ENCODE results near the gene GTF2IRD2.
"Not testable (repeated sequence)": the region's sequence is repeated elsewhere in the genome, so short reads cannot be mapped to it uniquely, and the experiment has no call there.

The GTF2IRD2 gene

DNA sequence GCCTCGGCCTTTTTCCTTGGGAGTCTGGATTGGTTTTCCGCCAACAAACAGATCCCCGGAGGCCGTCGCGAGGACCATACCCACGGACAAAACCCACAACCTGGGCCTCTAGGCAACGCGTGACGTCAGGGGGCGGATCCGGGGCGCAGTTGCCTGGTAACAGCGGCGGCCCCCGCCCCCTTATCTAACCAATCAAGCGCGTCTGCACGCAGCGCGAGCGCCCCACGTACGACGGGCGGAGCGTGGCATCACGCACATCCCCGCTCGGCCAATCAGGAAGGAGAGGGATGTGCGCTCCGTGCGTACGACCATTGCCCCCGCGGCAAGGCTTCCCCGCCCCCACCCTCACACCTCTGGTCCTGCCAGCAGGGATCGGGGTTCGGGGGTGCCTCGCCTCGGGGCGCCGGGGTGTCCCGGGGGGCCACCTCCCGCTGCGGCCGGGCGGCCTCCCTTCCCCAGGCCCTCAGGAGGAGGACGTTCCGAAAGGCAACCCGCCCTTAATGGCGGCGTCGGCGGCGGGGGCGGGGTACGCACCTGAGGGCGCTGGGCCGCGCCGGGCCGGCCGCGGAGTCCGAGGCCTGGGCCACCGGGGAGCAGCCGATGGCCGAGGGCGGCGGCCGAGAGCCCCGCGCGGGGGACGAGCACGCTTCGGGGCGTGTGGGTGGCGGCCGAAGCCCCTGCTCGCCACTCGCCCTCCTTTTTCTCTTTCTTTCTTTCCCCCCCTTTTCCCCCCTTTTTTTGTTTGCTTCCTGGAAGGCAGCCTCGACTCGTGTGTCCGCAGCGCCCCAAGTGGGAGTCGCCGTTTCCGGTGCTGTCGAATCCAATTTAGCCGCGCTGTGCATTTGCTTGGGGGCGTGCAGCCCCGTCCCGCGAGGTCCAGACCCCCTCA lies at the start of gene GTF2IRD2:
Gene GTF2IRD2, minus strand, starts transcription at position 773 of the 889 bp plus-strand sequence. CDS start 15,227 bp downstream, outside the sequence.
- DNase-seq, result not testable (repeated sequence)

DNA sequence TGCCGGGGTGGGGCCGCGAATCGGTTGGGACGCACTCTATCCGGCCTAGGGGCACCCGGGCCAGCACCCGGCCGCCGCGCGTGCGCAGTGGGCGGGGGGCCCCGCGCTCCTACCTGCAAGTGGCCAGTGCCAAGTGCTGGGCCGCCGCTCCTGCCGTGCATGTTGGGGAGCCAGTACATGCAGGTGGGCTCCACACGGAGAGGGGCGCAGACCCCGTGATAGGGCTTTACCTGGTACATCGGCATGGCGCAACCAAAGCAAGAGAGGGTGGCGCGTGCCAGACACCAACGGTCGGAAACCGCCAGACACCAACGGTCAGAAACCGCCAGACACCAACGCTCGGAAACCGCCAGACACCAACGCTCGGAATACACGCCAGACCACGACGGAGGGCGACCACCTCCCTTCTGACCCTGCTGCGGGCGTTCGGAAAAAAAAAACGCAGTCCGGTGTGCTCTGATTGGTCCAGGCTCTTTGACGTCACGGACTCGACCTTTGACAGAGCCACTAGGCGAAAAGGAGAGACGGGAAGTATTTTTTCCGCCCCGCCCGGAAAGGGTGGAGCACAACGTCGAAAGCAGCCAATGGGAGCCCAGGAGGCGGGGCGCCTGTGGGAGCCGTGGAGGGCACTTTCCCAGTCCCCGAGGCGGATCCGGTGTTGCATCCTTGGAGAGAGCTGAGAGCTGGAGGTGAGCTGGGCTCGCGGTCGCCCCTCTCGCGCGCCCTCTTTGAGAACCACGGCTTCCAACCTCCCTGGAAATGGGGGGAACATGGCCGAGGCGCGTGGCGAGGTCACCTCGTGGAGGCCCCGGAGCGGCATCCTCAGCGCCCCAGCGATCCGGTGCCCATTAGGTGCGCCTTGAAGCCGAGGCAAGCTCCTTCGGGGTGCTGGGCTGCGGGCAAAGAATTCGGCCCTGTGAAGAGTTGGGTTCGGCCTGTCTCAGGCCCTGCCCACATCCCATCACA lies 39.0 kb upstream of the GTF2IRD2 start:
- peak; percentile 85 for DNase-seq

DNA sequence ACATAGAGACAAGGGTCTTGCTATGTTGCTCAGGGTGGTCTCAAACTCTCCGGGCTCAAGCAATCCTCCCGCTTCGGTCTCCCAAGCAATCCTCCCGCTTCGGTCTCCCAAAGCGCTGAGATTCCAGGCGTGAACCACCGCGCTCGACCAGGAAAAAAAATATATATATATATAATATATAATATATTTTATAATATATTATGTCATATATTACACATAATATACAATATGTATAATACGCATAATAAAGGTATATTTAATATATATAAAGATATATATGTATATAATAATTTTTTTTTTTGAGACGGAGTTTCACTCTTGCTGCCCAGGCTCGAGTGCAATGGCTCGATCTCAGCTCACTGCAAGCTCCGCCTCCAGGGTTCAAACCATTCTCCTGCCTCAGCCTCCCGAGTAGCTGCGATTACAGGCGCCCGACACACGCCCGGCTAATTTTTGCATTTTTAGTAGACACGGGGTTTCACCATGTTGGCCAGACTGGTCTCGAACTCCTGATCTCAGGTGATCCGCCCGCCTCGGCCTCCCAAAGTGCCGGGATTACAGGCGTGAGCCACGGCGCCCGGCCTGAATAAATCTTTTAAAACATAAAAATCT lies 38.2 kb upstream of the GTF2IRD2 start:
- not testable (repeated sequence) for DNase-seq

DNA sequence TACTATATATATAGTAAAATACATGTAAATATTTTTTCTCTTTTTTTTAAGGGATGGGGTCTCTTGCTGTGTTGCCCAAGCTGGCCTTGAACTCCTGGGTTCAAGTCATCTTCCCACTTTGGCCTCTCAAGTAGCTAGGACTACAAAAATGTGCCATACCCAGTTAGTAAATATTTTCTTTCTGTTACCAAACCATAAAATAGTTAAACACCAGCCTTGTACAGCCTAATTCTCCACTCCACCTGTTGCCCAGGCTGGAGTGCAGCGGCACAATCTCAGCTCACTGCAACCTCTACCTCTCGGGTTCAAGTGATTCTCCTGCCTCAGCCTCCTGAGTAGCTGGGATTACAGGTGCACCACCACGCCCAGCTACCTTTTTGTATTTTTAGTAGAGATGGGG lies 33.9 kb upstream of the GTF2IRD2 start:
- DNase-seq, result not testable (repeated sequence)

DNA sequence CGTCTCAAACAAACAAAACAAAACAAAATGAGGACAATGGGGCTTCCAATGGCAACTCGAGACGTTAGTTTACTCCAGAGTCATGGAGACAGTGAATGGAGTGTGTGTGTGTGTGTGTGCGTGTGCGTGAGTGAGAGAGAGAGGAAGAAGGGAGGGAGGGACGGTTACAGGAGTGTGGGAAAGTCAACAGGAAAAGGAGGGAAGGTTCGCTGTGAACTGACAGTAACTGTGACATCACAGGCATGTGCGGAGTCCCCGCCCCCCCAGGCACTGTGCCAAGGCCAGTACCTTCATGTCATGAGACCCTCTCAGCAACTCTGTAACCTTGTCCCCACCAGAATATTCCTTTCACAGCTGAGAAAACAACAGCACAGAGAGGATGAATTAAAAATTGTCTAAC lies 30.7 kb upstream of the GTF2IRD2 start:
- DNase-seq, result not testable (repeated sequence)

DNA sequence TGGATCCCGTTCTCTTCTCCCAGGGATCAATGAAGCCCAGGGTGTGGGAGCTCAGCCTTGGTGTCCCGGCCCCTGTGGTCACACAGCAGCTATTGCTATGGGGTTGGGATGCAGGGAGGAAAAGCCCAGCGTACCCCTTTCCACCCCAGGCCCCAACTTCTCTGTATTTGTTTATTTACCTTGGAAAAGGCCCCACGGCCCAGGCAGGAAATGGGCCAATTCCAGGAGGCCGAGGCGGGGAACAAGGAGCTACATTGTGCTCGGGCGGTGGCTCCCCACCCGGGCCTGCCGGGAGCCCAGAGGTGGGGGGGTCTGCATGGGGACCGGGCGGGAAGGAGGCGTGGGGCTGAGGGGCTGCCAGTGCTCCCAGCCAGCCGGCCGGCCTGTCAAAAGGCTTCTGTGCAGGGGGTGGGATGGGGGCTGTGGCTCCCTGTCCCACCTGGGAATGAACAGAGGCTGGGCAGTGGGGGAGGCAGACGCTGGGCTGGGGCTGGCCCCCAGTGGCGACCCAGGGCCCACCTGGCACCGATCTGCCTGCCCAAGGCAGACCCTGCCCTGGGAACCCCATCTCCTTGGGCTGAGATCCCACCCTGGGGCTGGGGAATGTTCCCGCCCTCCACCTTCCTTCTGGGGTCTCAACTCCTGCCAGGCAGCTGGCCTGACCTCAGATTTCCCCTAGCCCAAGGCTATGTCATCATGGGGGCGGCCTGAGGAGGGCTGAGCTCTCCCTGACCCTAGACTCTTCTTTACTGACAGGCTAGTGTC lies 23.5 kb upstream of the GTF2IRD2 start:
- DNase-seq, result not testable (repeated sequence)

DNA sequence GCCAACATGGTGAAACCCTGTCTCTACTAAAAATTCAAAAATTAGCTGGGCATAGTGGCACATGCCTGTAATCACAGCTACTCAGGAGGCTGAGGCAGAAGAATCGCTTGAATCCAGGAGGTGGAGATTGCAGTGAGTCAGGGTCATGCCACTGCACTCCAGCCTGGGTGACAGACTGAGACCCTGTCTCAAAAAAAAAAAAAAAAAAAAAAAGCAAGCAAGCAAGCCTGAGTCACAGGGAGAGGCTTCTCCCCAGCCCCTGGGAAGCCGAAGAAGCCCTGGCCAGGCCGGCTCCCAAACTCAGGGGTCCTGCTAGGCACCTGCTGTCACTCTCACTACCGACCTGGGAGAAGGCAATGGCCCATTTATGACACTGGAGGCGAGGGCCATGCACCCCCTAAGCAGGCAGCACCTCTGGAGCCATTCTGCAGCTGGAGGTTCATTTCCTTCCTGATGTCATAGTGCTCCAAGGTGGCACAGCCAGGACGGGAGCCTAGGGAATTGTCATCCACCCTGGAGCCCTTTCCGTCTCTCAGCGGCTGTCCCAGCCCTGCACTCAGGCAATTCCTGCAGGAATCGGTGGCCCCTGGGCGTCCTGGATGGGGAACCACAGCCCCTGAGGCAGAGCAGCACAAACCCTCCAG lies 22.8 kb upstream of the GTF2IRD2 start:
- DNase-seq, result not testable (repeated sequence)

DNA sequence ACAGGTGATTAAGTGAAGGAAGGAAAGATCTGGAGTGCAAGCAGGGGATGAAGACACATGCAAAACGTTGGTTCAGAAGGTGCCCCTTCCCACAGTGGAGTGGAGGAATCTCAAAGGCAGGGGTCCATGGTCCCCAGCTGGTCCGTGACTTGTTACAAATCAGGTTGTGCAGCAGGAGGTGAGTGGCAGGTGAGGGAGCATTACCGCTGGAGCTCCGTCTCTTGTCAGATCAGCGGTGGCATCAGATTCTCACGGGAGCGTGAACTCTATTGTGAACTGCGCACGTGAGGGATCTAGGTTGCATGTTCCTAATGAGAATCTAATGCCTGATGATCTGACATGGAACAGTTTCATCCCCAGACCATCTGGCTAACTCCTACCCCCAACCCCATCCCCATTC lies 21.1 kb upstream of the GTF2IRD2 start:
- not testable (repeated sequence) for DNase-seq

DNA sequence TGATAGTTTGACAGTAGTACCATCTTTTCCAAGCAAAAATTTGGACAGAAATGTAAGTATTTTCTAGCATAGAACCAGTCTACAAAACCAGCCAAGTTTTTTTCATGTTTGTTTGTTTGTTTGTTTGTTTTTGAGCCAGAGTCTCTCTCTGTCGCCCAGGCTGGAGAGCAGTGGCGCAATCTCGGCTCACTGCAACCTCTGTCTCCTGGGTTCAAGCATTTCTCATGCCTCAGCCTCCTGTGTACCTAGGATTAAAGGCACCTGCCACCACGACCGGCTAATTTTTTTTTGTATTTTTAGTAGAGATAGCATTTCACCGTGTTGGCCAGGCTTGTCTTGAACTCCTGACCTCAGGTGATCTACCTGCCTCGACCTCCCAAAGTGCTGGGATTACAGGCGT lies 14.4 kb upstream of the GTF2IRD2 start:
- not testable (repeated sequence) for DNase-seq

DNA sequence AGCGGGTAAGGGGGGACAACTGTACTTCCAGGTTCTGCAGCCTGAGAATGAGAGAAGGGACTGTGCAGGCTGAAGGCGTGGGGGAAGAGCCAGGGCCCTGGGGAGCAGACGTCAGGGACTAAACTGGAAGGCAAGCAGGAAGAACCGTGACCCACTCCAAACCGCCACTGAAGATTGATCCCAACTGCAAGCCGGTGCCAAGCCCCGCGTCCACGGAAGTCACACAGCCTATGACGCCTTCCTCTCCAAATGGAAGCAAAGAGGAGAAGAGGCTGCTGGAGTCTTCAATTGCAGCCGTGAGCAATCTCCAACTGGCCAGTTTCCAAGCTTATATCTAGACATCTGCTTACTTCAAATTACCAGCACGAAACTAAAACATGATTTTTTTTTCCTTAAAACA lies 1.6 kb downstream of the GTF2IRD2 start:
- not testable (repeated sequence) for DNase-seq

DNA sequence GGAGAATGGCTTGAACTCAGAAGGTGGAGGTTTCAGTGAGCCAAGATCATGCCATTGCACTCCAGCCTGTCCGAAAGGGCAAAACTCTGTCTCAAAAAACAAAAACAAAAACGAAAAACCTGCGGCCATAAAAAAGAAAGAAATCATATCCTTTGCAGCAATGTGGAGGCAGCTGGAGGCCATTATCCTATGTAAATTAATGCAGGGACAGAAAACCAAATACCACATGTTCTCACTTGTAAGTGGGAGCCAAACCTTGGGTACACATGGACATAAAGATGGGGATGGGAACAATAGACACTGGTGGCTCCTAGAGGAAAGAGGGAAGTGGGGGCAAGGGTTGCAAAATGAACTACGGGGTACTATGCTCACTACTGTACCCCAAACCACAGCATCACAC lies 21.0 kb downstream of the GTF2IRD2 start:
- DNase-seq, result not testable (repeated sequence)

DNA sequence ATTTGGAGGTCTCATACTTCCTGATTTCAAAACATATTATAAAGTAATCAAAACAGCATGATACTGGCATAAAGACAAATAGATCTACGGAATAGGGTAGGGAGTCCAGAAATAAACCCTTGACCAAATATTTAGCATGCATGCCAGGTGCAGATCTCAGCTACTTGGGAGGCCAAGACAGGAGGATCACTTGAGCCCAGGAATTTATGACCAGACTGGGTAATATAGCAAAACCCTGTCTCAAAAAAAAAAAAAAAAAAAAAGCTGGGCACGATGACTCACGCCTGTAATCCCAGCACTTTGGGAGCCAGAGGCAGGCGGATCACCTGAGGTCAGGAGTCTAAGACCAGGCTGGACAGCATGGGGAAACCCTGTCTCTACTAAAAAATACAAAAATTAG lies 21.4 kb downstream of the GTF2IRD2 start:
- not testable (repeated sequence) for DNase-seq

DNA sequence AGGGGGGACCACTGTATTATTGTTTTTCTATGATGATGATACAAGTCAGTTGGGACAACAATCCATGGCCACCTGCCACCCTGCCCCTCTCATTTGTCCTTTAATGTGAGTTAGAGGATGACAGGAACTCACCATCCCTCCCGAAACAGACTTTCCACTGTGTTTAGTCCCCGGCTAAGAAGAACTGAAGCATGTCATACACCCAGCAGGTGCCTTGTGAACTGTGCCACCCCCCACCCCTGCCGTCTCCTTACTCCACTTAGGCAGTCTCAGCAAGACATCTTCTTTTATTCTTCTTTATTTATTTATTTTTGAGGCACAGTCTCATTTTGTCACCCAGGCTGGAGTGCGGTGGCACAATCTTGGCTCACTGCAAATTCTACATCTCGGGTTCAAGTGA lies 30.1 kb downstream of the GTF2IRD2 start:
- DNase-seq, result not testable (repeated sequence)

DNA sequence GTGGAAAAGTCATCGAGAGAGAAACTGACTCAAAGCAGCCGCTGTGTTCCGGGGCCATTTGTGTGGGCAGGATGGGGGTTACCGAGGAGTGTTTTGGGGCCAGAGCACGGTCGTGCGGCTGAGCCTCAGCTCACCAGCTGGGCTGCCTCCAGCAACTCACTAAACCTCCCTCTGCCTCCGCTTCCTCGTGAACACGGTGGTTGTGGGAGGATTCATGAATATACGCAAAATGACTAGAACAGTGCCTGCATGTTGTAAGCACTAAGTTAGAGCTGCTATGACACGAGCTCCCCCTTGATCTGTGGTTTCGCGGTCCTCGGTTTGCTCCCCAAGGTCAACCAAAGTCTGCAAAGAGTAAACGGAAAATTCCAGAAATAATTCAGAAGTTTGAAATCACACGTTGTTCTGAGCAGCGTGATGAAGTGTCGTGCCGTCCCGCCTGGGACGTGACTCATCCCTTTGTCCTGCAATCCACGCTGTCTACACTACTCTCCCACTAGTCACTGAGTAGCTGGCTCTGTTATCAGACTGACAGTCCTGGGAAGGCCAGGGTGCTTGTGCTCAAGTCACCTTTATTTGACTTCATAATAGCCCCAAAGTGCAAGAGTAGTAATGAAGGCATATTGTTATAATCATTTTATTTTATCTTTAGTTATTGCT lies 31.1 kb downstream of the GTF2IRD2 start:
- not testable (repeated sequence) for DNase-seq

DNA sequence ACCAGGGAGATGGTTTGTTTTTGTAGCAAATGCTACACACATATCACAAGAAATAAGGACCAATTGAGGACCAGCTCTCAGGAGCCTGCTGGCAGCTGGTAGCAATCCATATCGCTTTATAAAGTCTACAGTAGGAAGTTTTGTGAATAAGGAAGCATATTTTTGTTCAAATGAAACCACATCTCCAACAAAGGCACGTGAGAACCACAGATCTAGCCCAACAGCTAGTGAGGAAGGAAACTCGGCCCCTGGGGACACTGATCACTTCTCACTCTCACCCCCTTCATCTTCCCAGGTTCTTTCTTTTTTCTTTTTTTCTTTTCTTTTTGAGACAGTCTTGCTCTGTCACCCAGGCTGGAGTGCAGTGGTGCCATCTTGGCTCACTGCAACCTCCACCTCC lies 35.5 kb downstream of the GTF2IRD2 start:
- not testable (repeated sequence) for DNase-seq

DNA sequence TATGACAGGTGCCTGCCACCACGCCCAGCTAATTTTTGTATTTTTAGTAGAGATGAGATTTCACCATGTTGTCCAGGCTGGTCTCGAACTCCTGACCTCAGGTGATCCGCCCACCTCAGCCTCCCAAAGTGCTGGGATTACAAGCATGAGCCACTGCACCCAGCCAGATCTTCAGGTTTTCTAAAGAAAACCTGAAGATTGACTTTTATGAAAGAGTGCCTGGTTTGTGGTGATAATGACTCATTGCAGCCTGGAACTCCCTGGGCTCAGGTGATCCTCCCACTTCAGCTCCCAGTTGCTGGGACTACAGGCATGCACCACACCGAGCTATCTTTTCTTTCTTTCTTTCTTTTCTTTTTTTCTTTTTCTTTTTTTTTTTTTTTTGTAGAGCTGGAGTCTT lies 52.8 kb downstream of the GTF2IRD2 start:
- DNase-seq, result not testable (repeated sequence)

DNA sequence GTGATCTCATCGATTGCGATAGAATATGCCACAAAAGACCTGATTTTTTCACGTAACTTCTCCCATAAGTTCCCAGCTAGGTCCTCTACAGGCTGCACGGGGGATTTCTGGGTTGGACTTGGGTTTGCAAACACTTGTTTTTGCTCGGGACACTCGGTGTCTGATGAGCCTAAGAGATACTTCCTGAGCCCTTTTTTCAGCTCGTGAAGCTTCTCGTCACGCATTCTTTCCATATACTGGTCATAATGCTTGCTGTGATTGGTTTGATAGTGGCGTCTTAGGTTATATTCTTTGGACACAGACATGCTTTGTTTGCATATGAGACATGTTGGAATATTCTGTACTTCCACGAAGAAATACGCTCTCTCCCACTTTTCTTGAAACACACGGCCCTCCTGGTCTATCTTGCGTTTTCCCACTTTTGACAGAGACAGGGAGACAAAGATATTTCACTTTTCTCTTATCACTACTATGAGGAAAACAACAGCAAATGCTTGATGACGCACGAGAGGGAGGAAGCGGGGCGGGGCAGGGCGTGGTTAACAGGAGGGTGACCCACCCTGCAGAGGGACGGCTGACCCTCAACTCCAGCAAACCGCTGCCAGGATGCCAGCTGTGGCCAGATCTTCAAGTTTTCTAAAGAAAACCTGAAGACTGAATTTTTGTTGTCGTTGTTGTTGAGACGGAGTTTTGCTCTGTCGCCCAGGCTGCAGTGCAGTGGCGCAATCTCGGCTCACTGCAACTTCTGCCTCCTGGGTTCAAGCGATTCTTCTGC lies 53.4 kb downstream of the GTF2IRD2 start:
- not testable (repeated sequence) for DNase-seq

DNA sequence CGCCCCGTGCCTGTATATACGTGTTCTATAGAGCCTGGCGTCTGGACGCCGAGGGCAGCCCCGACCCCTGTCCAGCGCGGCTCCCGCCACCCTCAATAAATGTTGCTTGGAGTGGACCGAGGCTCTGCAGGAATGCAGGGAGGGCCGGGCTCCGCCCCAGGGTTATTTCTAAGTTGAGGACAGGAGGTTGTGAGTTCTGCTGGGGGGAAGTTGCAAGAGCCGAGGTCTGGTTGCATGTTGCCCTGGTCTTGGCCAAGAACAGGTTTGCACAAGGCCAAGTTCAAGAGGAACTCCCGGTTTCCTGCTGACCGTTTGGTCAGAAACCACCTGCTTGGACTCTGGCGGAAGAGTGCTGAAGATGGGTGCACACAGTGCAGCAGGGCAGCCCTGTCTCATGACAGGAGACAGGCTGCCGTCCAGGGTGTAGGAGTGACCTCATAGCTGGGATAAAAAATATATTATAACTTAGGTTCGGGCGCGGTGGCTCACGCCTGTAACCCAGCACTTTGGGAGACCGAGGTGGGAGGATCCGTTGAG lies 62.1 kb downstream of the GTF2IRD2 start:
- DNase-seq, result not testable (repeated sequence)

DNA sequence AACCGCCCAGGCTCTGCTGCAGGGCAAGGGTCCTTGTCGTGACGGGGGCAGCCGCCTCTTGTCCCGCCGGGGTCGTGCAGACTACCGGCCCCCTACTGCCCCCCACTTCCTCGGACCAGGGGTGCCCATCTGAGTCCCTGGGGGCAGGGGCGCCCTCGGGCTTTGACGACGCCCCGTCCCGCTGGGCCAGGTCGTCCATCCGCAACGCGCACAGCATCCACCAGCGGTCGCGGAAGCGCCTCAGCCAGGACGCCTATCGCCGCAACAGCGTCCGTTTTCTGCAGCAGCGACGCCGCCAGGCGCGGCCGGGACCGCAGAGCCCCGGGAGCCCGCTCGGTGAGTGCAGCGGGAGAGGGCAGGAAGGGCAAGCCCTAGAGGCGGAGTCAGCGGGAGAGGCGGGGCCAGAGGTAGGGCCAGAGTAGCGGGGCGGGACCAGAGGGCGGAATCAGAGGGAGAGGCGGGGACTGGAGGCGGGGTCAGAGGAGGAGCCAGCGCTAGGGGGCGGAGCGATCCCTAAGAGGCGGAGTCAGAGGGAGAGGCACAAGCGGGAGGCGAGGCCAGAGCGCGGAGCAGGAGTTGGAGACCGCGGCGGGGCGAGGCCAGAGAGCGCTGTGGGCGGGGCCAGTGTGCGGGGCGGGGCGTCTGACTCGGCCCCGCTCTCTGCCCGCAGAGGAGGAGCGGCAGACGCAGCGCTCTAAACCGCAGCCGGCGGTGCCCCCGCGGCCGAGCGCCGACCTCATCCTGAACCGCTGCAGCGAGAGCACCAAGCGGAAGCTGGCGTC lies 62.8 kb downstream of the GTF2IRD2 start:
- peak; percentile 99 for DNase-seq

Measured in stimulated activated CD8-positive, alpha-beta memory T cell treated with anti-CD3 and anti-CD28 coated beads, Interleukin-4, amount 100 ng/mL, for 48 hours (primary cell).